IMR-90 (cell line): ENCODE data around the gene C10orf105. TPM values are rescaled to one million over a fixed set of nuclear protein-coding genes. Genes with fewer than 3 reads are reported as not detected.

Source experiments
- ATAC-seq: fragments of 200-7000 bp; cut with Tn5 transposase; 2 replicates; pipeline ENCODE4 v1.9.1; 2020; ENCODE audit warnings: low read depth, mild to moderate bottlenecking, moderate library complexity
- BruUV-seq: library from RNA; stranded (reverse); fragments of 400-500 nt; replicated peaks from 2 replicates; lab custom pipeline; 2021; lab: Mats Ljungman, UMichigan
- CTCF ChIA-PET: fragments of 300-600 bp; formaldehyde crosslinking; extraction: SDS; loops from one replicate; lab custom pipeline; 2021; ENCODE audit warnings: antibody characterized with exemption; lab: Yijun Ruan, JAX
- POLR2A ChIA-PET: fragments of 300-600 bp; sonication (Branson Sonifier 250); formaldehyde crosslinking; loops from one replicate; lab custom pipeline; 2022; ENCODE audit warnings: antibody characterized with exemption; ENCODE audit not compliant: unreplicated experiment; lab: Charles Lee
- DNase-seq: peaks from one replicate; pipeline ENCODE4 v3.0.0; 2013
- H2AFZ ChIP-seq: replicated peaks from 2 replicates; pipeline ENCODE3; 2013; ENCODE audit warnings: low read length, mild to moderate bottlenecking; ENCODE audit not compliant: poor library complexity
- H2AK5ac ChIP-seq: 2 replicates; pipeline ENCODE4 v1.6.1; 2013; ENCODE audit warnings: low read depth, low read length, inconsistent platforms
- H2AK9ac ChIP-seq: replicated peaks from 2 replicates; pipeline ENCODE3; 2013; ENCODE audit warnings: mild to moderate bottlenecking, low read depth, low read length, moderate library complexity; ENCODE audit not compliant: poor library complexity
- H2BK120ac ChIP-seq: 2 replicates; pipeline ENCODE4 v1.6.1; 2013; ENCODE audit warnings: low read depth, low read length, inconsistent platforms
- H2BK15ac ChIP-seq: 3 replicates; pipeline ENCODE4 v1.6.1; 2013; ENCODE audit warnings: low read depth, low read length, inconsistent platforms
- H2BK20ac ChIP-seq: 2 replicates; pipeline ENCODE4 v1.6.1; 2013; ENCODE audit warnings: low read depth, mild to moderate bottlenecking, inconsistent platforms, low read length, moderate library complexity
- H2BK5ac ChIP-seq: 2 replicates; pipeline ENCODE4 v1.6.1; 2013; ENCODE audit warnings: mild to moderate bottlenecking, low read depth, low read length, inconsistent platforms; ENCODE audit not compliant: poor library complexity, severe bottlenecking
- H3K14ac ChIP-seq: replicated peaks from 2 replicates; pipeline ENCODE4 v1.6.1; 2013; ENCODE audit warnings: low read depth, low read length, inconsistent platforms
- H3K18ac ChIP-seq: 2 replicates; pipeline ENCODE4 v1.6.1; 2013; ENCODE audit warnings: low read depth, low read length, control low read depth
- H3K23ac ChIP-seq: 2 replicates; pipeline ENCODE4 v1.6.1; 2013; ENCODE audit warnings: low read depth, low read length, inconsistent platforms
- H3K27ac ChIP-seq: 2 replicates; pipeline ENCODE4 v1.5.1; 2013; ENCODE audit warnings: mild to moderate bottlenecking, control low read depth, low read length; ENCODE audit not compliant: insufficient read depth
- H3K27me3 ChIP-seq: 2 replicates; pipeline ENCODE4 v1.6.1; 2013; ENCODE audit warnings: low read length; ENCODE audit not compliant: control insufficient read depth, insufficient read depth
- H3K36me3 ChIP-seq: 2 replicates; pipeline ENCODE4 v1.6.1; 2013; ENCODE audit warnings: low read length, mixed read lengths; ENCODE audit not compliant: control insufficient read depth, insufficient read depth
- H3K4ac ChIP-seq: 2 replicates; pipeline ENCODE4 v1.6.1; 2013; ENCODE audit warnings: low read depth, low read length, inconsistent platforms
- H3K4me1 ChIP-seq: 2 replicates; pipeline ENCODE4 v1.6.1; 2013; ENCODE audit warnings: low read length, mixed read lengths; ENCODE audit not compliant: control insufficient read depth, insufficient read depth
- H3K4me2 ChIP-seq: 2 replicates; pipeline ENCODE4 v1.6.1; 2013; ENCODE audit warnings: low read depth, mild to moderate bottlenecking, control low read depth, low read length, moderate library complexity
- H3K4me3 ChIP-seq: 2 replicates; pipeline ENCODE4 v1.5.1; 2013; ENCODE audit warnings: low read depth, mild to moderate bottlenecking, control low read depth, low read length, moderate library complexity; ENCODE audit not compliant: insufficient read depth
- H3K56ac ChIP-seq: 2 replicates; pipeline ENCODE4 v1.6.1; 2013; ENCODE audit warnings: low read length, inconsistent platforms; ENCODE audit not compliant: insufficient read depth; ENCODE audit errors: extremely low read depth
- H3K79me1 ChIP-seq, 2 experiments: 2 replicates each; pipeline ENCODE4 v1.6.1; 2013; ENCODE audit warnings: low read length in 2 of 2, inconsistent platforms in 1 of 2, low read depth in 1 of 2
- H3K9ac ChIP-seq: 2 replicates; pipeline ENCODE4 v1.6.1; 2013; ENCODE audit warnings: low read depth, low read length, control low read depth
- H3K9me1 ChIP-seq: 2 replicates; pipeline ENCODE4 v1.6.1; 2013; ENCODE audit warnings: low read length, inconsistent platforms; ENCODE audit not compliant: insufficient read depth
- H3K9me3 ChIP-seq: 2 replicates; pipeline ENCODE4 v1.6.1; 2013; ENCODE audit warnings: low read length; ENCODE audit not compliant: control insufficient read depth, insufficient read depth
- H4K20me1 ChIP-seq: 2 replicates; pipeline ENCODE4 v1.6.1; 2013; ENCODE audit warnings: low read length, inconsistent platforms; ENCODE audit not compliant: insufficient read depth
- H4K5ac ChIP-seq: 2 replicates; pipeline ENCODE4 v1.6.1; 2013; ENCODE audit warnings: mild to moderate bottlenecking, low read depth, low read length, control low read depth
- H4K8ac ChIP-seq, 2 experiments: 2 replicates each; pipeline ENCODE4 v1.6.1; 2013; ENCODE audit warnings: low read depth in 2 of 2, low read length in 2 of 2, control low read depth in 1 of 2, inconsistent platforms in 1 of 2
- H4K91ac ChIP-seq: 2 replicates; pipeline ENCODE4 v1.6.1; 2013; ENCODE audit warnings: low read depth, low read length, inconsistent platforms; ENCODE audit not compliant: insufficient read depth
- BHLHE40 ChIP-seq: fragments of 150-350 bp; IDR thresholded peaks from 2 replicates; pipeline ENCODE4 v1.6.1; 2016; ENCODE audit warnings: mild to moderate bottlenecking, low read depth, low read length
- CEBPB ChIP-seq: IDR thresholded peaks from 2 replicates; pipeline ENCODE4 v1.6.1; 2012; ENCODE audit warnings: low read depth, low read length, improper control_type of control experiment
- CHD1 ChIP-seq: IDR thresholded peaks from 2 replicates; pipeline ENCODE4 v1.6.1; 2012; ENCODE audit warnings: low read depth, low read length, improper control_type of control experiment
- CTCF ChIP-seq: conservative IDR thresholded peaks from 2 replicates; pipeline ENCODE4 v1.5.1; 2012; ENCODE audit warnings: mild to moderate bottlenecking, low read depth, low read length, improper control_type of control experiment
- ELK1 ChIP-seq: fragments of 150-350 bp; IDR thresholded peaks from 2 replicates; pipeline ENCODE4 v1.6.1; 2016; ENCODE audit warnings: low read depth, mild to moderate bottlenecking, low read length, moderate library complexity, borderline replicate concordance
- FOS ChIP-seq: fragments of 150-350 bp; IDR thresholded peaks from 2 replicates; pipeline ENCODE4 v1.6.1; 2016; ENCODE audit warnings: low read depth, low read length
- MAFK ChIP-seq: IDR thresholded peaks from 2 replicates; pipeline ENCODE4 v1.6.1; 2012; ENCODE audit warnings: low read depth, low read length, improper control_type of control experiment
- MAZ ChIP-seq: IDR thresholded peaks from 2 replicates; pipeline ENCODE4 v1.6.1; 2012; ENCODE audit warnings: low read depth, mild to moderate bottlenecking, low read length, improper control_type of control experiment, moderate library complexity, borderline replicate concordance
- MXI1 ChIP-seq: IDR thresholded peaks from 2 replicates; pipeline ENCODE4 v1.6.1; 2012; ENCODE audit warnings: low read depth, mild to moderate bottlenecking, low read length, moderate library complexity, borderline replicate concordance
- NFE2L2 ChIP-seq: fragments of 150-350 bp; IDR thresholded peaks from 2 replicates; pipeline ENCODE4 v1.6.1; 2016; ENCODE audit warnings: low read depth, mild to moderate bottlenecking, low read length
- POLR2A ChIP-seq: IDR thresholded peaks from 2 replicates; pipeline ENCODE4 v1.6.1; 2012; ENCODE audit warnings: mild to moderate bottlenecking, low read depth, low read length
- RAD21 ChIP-seq: IDR thresholded peaks from 2 replicates; pipeline ENCODE4 v1.6.1; 2012; ENCODE audit warnings: low read length, improper control_type of control experiment
- RCOR1 ChIP-seq: IDR thresholded peaks from 2 replicates; pipeline ENCODE4 v1.6.1; 2012; ENCODE audit warnings: mild to moderate bottlenecking, low read length, improper control_type of control experiment; ENCODE audit not compliant: insufficient replicate concordance
- RFX5 ChIP-seq: IDR thresholded peaks from 2 replicates; pipeline ENCODE4 v1.8.0; 2012; ENCODE audit warnings: low read depth, mild to moderate bottlenecking, low read length, moderate library complexity
- SMC3 ChIP-seq: fragments of 150-350 bp; IDR thresholded peaks from 2 replicates; pipeline ENCODE4 v1.6.1; 2016; ENCODE audit warnings: low read depth, mild to moderate bottlenecking, antibody characterized with exemption, low read length, moderate library complexity
- USF2 ChIP-seq: fragments of 150-350 bp; IDR thresholded peaks from 2 replicates; pipeline ENCODE4 v1.6.1; 2017; ENCODE audit warnings: mild to moderate bottlenecking, antibody characterized with exemption, low read length, low read depth
- WGBS, 2 experiments: methylation state at CpG; one replicate each; pipeline versions ENCODE4 v1.1.5 to v1.1.7; 2013; ENCODE audit warnings: missing lambda C conversion rate in 2 of 2; ENCODE audit not compliant: insufficient read length in 1 of 2; ENCODE audit errors: extremely low coverage in 2 of 2; 5-methylcytosine and 5-hydroxymethylcytosine counted together
- dilution Hi-C: fragments of 300-500 bp; cut with HindIII; formaldehyde crosslinking; loops from one replicate; pipeline ENCODE4 v1.14.3; 2018; ENCODE audit warnings: low sequenced_read_pairs; ENCODE audit not compliant: unreplicated experiment
- in situ Hi-C: fragments of 300-500 bp; cut with MboI; formaldehyde crosslinking; loops from 3 replicates; pipeline ENCODE4 v1.14.3; 2019; ENCODE audit warnings: low sequenced_read_pairs, inconsistent platforms, mixed read lengths
- intact Hi-C: fragments of 100-400 bp; cut with micrococcal nuclease; formaldehyde crosslinking; loops from 2 replicates; pipeline ENCODE4 v1.10.0; 2022
- polyA plus RNA-seq, 3 experiments: library from polyadenylated mRNA; depleted of rRNA; stranded (reverse); fragments of >200 nt; gene quantifications; 2 replicates each; pipeline ENCODE4 v1.2.3, GENCODE V29; 2012; ENCODE audit warnings: low replicate concordance in 1 of 3
- total RNA-seq: library from RNA; depleted of rRNA; stranded (reverse); fragments of >200 nt; gene quantifications from 2 replicates; pipeline ENCODE4 v1.2.3, GENCODE V29; 2012

Gene C10orf105
- total and polyA plus RNA-seq, 2 of the 4 experiments (the other 2 are of a cell fraction) = under 0.01 TPM; not detected in 1

GRCh38 chr10:71716426-71716825 is 3.2 kb downstream of the C10orf105 start:
- POLR2A ChIA-PET = no interaction called here

More at GRCh38 chr10:71716426-71716825, 3.2 kb downstream of the C10orf105 start:
- peaks cover 26% of the 10 kb centered on the region for H3K4me1 ChIP-seq
- in situ Hi-C loops (no loop called here), intact Hi-C loops (no loop called here), dilution Hi-C loops (no loop called here)
- TF ChIP-seq CHD1 = no peak
- no peak for TF ChIP-seq USF2
- no peak for TF ChIP-seq RAD21
- no peak for TF ChIP-seq MAZ
- TF ChIP-seq MXI1 = no peak
- TF ChIP-seq RFX5 = no peak
- TF ChIP-seq FOS = no peak
- TF ChIP-seq POLR2A = no peak
- no peak for TF ChIP-seq SMC3
- no peak for TF ChIP-seq BHLHE40
- no peak for TF ChIP-seq CTCF
- TF ChIP-seq CEBPB = no peak
- TF ChIP-seq RCOR1 = no peak
- TF ChIP-seq NFE2L2 = no peak
- TF ChIP-seq ELK1 = no peak
- TF ChIP-seq MAFK = no peak
- no peak overlapping the region for H2BK5ac ChIP-seq
- H2BK120ac ChIP-seq = no peak overlapping the region
- no peaks in the 10 kb centered on the region for H3K79me1 ChIP-seq
- DNase-seq (no peak), ATAC-seq (no peak)
- H4K91ac ChIP-seq = no peak overlapping the region
- no peak overlapping the region for H3K9ac ChIP-seq
- no peak overlapping the region for H2AK9ac ChIP-seq
- H3K9me1 ChIP-seq = no peaks in the 10 kb centered on the region
- H3K36me3 ChIP-seq = no peaks in the 10 kb centered on the region
- CTCF ChIA-PET = interaction anchor here (0.8 kb wide), 1 partner anchor 12 kb away, joined by 3 read pairs; no protein-coding TSS in a partner anchor
- H3K4ac ChIP-seq = no peak overlapping the region
- no peak overlapping the region for H2BK15ac ChIP-seq
- no peak overlapping the region for H4K8ac ChIP-seq
- WGBS, 2 experiments = 100% methylated on average over 1 of the region's 5 CpGs; no CpG with 5 or more reads in 1 of the 2 experiments
- no peak overlapping the region for H4K5ac ChIP-seq
- H3K4me2 ChIP-seq = no peak overlapping the region
- no peak overlapping the region for H2AFZ ChIP-seq
- H4K20me1 ChIP-seq = no peaks in the 10 kb centered on the region
- no TSS peak for BruUV-seq
- H3K27me3 ChIP-seq = peaks cover 13% of the 10 kb centered on the region; the same call in 1 of the 2 replicates
- H3K18ac ChIP-seq = no peak overlapping the region
- no peak overlapping the region for H3K56ac ChIP-seq
- no peaks in the 10 kb centered on the region for H3K9me3 ChIP-seq
- no peak overlapping the region for H3K23ac ChIP-seq
- H2AK5ac ChIP-seq = no peak overlapping the region
- H3K27ac ChIP-seq = no peak overlapping the region
- H3K4me3 ChIP-seq = no peak overlapping the region
- H2BK20ac ChIP-seq = no peak overlapping the region
- no peak overlapping the region for H3K14ac ChIP-seq
